Bronchial epithelial cell (primary cell): ENCODE measurements around the gene ADAMTS17. TPM values are rescaled to one million over a fixed set of nuclear protein-coding genes. Genes with fewer than 3 reads are reported as not detected.

ENCODE experiments used
- DNase-seq: peaks from one replicate; pipeline ENCODE4 v3.0.0-alpha.2; 2010; ENCODE audit warnings: low read depth
- FAIRE-seq: peaks from 2 replicates; lab custom pipeline; 2011; peaks lifted over from hg19 to GRCh38; lab: Jason Lieb, UNC
- H3K27me3 ChIP-seq: 2 replicates; pipeline ENCODE4 v1.5.1; 2011; ENCODE audit warnings: low read length; ENCODE audit not compliant: control insufficient read depth, insufficient read depth
- H3K36me3 ChIP-seq: 2 replicates; pipeline ENCODE4 v1.5.1; 2011; ENCODE audit warnings: low read length; ENCODE audit not compliant: control insufficient read depth, insufficient read depth
- H3K4me3 ChIP-seq: 2 replicates; pipeline ENCODE4 v1.5.1; 2011; ENCODE audit warnings: mild to moderate bottlenecking, low read depth, low read length, control low read depth
- CTCF ChIP-seq: IDR thresholded peaks from 2 replicates; pipeline ENCODE4 v1.5.1; 2011; ENCODE audit warnings: mild to moderate bottlenecking, moderate library complexity, low read length, control low read depth, inconsistent platforms; ENCODE audit not compliant: insufficient read depth, severe bottlenecking
- total RNA-seq: library from RNA; depleted of rRNA; stranded (reverse); fragments of >200 nt; gene quantifications from 2 replicates; pipeline ENCODE4 v1.2.1, GENCODE V29; 2014

The ADAMTS17 gene
- total RNA-seq, 1 donor from 2014 or later: 1.1 TPM

GRCh38 chr15:100049483-100049882, 292.3 kb downstream of the ADAMTS17 start:
- Histone ChIP-seq H3K27me3 (peaks cover 2% of the 10 kb centered on the region), H3K4me3 (no peak overlapping the region), H3K36me3 (no peaks in the 10 kb centered on the region)
- no peak for FAIRE-seq
- DNase-seq: no peak
- TF ChIP-seq CTCF: no peak

GRCh38 chr15:100048736-100049135, 293.0 kb downstream of the ADAMTS17 start:
- peaks cover 2% of the 10 kb centered on the region for H3K27me3 ChIP-seq
- no peak overlapping the region for H3K4me3 ChIP-seq
- no peak for DNase-seq
- H3K36me3 ChIP-seq: no peaks in the 10 kb centered on the region
- peak; percentile 87 for FAIRE-seq
- TF ChIP-seq CTCF: no peak

GRCh38 chr15:100043692-100044091, 298.1 kb downstream of the ADAMTS17 start:
- DNase-seq (peak; percentile 7), FAIRE-seq (no peak)
- TF ChIP-seq CTCF: no peak
- Histone ChIP-seq H3K36me3 (no peaks in the 10 kb centered on the region), H3K27me3 (no peaks in the 10 kb centered on the region), H3K4me3 (no peak overlapping the region)

- DNase-seq: peak; percentile 86
- Histone ChIP-seq H3K36me3 (no peaks in the 10 kb centered on the region), H3K27me3 (no peaks in the 10 kb centered on the region), H3K4me3 (no peak overlapping the region)
- TF ChIP-seq CTCF: no peak
- FAIRE-seq: no peak
Measured at GRCh38 chr15:100043068-100043641, 298.6 kb downstream of the ADAMTS17 start.

- Histone ChIP-seq H3K36me3 (no peaks in the 10 kb centered on the region), H3K4me3 (no peak overlapping the region), H3K27me3 (no peaks in the 10 kb centered on the region)
- FAIRE-seq (no peak), DNase-seq (peak; percentile 61)
- no peak for TF ChIP-seq CTCF
Measured at GRCh38 chr15:100042558-100042957, 299.2 kb downstream of the ADAMTS17 start.

- no peaks in the 10 kb centered on the region for H3K36me3 ChIP-seq
- TF ChIP-seq CTCF: no peak
- DNase-seq (no peak), FAIRE-seq (peak; percentile 64)
- H3K4me3 ChIP-seq: no peak overlapping the region
- H3K27me3 ChIP-seq: no peaks in the 10 kb centered on the region
Measured at GRCh38 chr15:100041127-100041828, 300.5 kb downstream of the ADAMTS17 start.
